ENCODE measurements around the gene BAZ2B.

Gene BAZ2B

GRCh38 chr2:159281002-159281401 is 335.3 kb downstream of the BAZ2B start:
- Histone ChIP-seq H3K9me3 (ENCODE audit: insufficient read depth, low read length) (no peaks in the 10 kb centered on the region), H3K27me3 (ENCODE audit: low read length) (no peaks in the 10 kb centered on the region), H3K9me2 (replicated peaks; ENCODE audit: insufficient read depth, low read length) (no peaks in the 10 kb centered on the region), H3K4me2 (ENCODE audit: low read depth, low read length, poor library complexity, severe bottlenecking) (no peak overlapping the region), H3F3A (ENCODE audit: insufficient read depth) (peaks cover 9% of the 10 kb centered on the region; the same call in 1 of the 2 replicates), H3K27ac (ENCODE audit: low read depth, low read length) (no peak overlapping the region), H4K20me1 (ENCODE audit: low read depth, low read length) (no peaks in the 10 kb centered on the region), H3K9ac (ENCODE audit: low read length) (no peak overlapping the region), H3K79me2 (ENCODE audit: insufficient read depth, low read length) (0 out of 2 replicates have a peak, but pooled peaks cover 6% of the 10 kb centered on the region), H3K4me3 (ENCODE audit: insufficient read depth, low read length, poor library complexity, severe bottlenecking) (no peak overlapping the region), H3K36me3 (ENCODE audit: low read length) (peaks cover 3% of the 10 kb centered on the region; the same call in 1 of the 2 replicates), H2AFZ (ENCODE audit: low read depth, low read length, severe bottlenecking) (no peak overlapping the region)
- no peak for TF ChIP-seq EZH2phosphoT487 (conservative IDR thresholded peaks at IDR 0.05; ENCODE audit: low read length)
- no peak for TF ChIP-seq CTCF (IDR thresholded peaks at IDR 0.05; ENCODE audit: insufficient read depth, low read length, poor library complexity, severe bottlenecking)

GRCh38 chr2:159279700-159280099 is 336.6 kb downstream of the BAZ2B start:
- TF ChIP-seq CTCF (IDR thresholded peaks at IDR 0.05; ENCODE audit: insufficient read depth, low read length, poor library complexity, severe bottlenecking) (no peak), EZH2phosphoT487 (conservative IDR thresholded peaks at IDR 0.05; ENCODE audit: low read length) (no peak)
- Histone ChIP-seq H3K4me3 (ENCODE audit: insufficient read depth, low read length, poor library complexity, severe bottlenecking) (no peak overlapping the region), H4K20me1 (ENCODE audit: low read depth, low read length) (no peaks in the 10 kb centered on the region), H3K9me2 (replicated peaks; ENCODE audit: insufficient read depth, low read length) (no peaks in the 10 kb centered on the region), H3K27me3 (ENCODE audit: low read length) (no peaks in the 10 kb centered on the region), H3K27ac (ENCODE audit: low read depth, low read length) (no peak overlapping the region), H3K79me2 (ENCODE audit: insufficient read depth, low read length) (0 out of 2 replicates have a peak, but pooled peaks cover 4% of the 10 kb centered on the region), H3K4me2 (ENCODE audit: low read depth, low read length, poor library complexity, severe bottlenecking) (no peak overlapping the region), H3K9me3 (ENCODE audit: insufficient read depth, low read length) (no peaks in the 10 kb centered on the region), H3K9ac (ENCODE audit: low read length) (no peak overlapping the region), H3F3A (ENCODE audit: insufficient read depth) (peaks cover 3% of the 10 kb centered on the region; the same call in 1 of the 2 replicates), H3K36me3 (ENCODE audit: low read length) (peaks cover 3% of the 10 kb centered on the region; the same call in 1 of the 2 replicates), H2AFZ (ENCODE audit: low read depth, low read length, severe bottlenecking) (no peak overlapping the region)

GRCh38 chr2:159275111-159275510 is 341.2 kb downstream of the BAZ2B start:
- TF ChIP-seq EZH2phosphoT487 (conservative IDR thresholded peaks at IDR 0.05; ENCODE audit: low read length): no peak
- TF ChIP-seq CTCF (IDR thresholded peaks at IDR 0.05; ENCODE audit: insufficient read depth, low read length, poor library complexity, severe bottlenecking): no peak
- Histone ChIP-seq H3K36me3 (ENCODE audit: low read length) (0 out of 2 replicates have a peak, but pooled peaks cover 5% of the 10 kb centered on the region), H3F3A (ENCODE audit: insufficient read depth) (no peaks in the 10 kb centered on the region), H3K27ac (ENCODE audit: low read depth, low read length) (no peak overlapping the region), H3K9me2 (replicated peaks; ENCODE audit: insufficient read depth, low read length) (no peaks in the 10 kb centered on the region), H3K9ac (ENCODE audit: low read length) (no peak overlapping the region), H4K20me1 (ENCODE audit: low read depth, low read length) (no peaks in the 10 kb centered on the region), H3K27me3 (ENCODE audit: low read length) (no peaks in the 10 kb centered on the region), H3K9me3 (ENCODE audit: insufficient read depth, low read length) (no peaks in the 10 kb centered on the region), H3K4me2 (ENCODE audit: low read depth, low read length, poor library complexity, severe bottlenecking) (no peak overlapping the region), H3K4me3 (ENCODE audit: insufficient read depth, low read length, poor library complexity, severe bottlenecking) (no peak overlapping the region), H2AFZ (ENCODE audit: low read depth, low read length, severe bottlenecking) (no peak overlapping the region), H3K79me2 (ENCODE audit: insufficient read depth, low read length) (no peaks in the 10 kb centered on the region)

All from SU-DHL-6 (cell line).